ENCODE data around the gene FOSL2.
"Not testable (repeated sequence)": the region's sequence is repeated elsewhere in the genome, so short reads cannot be mapped to it uniquely, and the experiment has no call there.

The FOSL2 gene

GRCh38 chr2:28361991-28362710 is 30.5 kb upstream of the FOSL2 start:
- H3K36me3 Mint-ChIP-seq (ENCODE audit: low read depth), result no peaks in the 10 kb centered on the region

GRCh38 chr2:28362991-28363521 is 29.6 kb upstream of the FOSL2 start:
- no peak overlapping the region for H3K4me3 Mint-ChIP-seq
- H3K27ac Mint-ChIP-seq, result no peak overlapping the region
- H3K36me3 Mint-ChIP-seq (ENCODE audit: low read depth), result no peaks in the 10 kb centered on the region
- H3K27me3 Mint-ChIP-seq, result peaks cover 56% of the 10 kb centered on the region
- intact Hi-C loops (cut with micrococcal nuclease), result no loop called here
- H3K4me1 Mint-ChIP-seq (ENCODE audit: low read depth), result peaks cover 83% of the 10 kb centered on the region
- no peaks in the 10 kb centered on the region for H3K9me3 Mint-ChIP-seq

More at GRCh38 chr2:28361991-28362710, 30.5 kb upstream of the FOSL2 start:
- intact Hi-C loops (cut with micrococcal nuclease), result no loop called here
- Mint-ChIP-seq H3K27me3 (peaks cover 54% of the 10 kb centered on the region), H3K4me1 (ENCODE audit: low read depth) (peaks cover 79% of the 10 kb centered on the region), H3K4me3 (no peak overlapping the region), H3K9me3 (no peaks in the 10 kb centered on the region), H3K27ac (no peak overlapping the region)

GRCh38 chr2:28363686-28364280 is 28.9 kb upstream of the FOSL2 start:
- H3K27me3 Mint-ChIP-seq, result peaks cover 52% of the 10 kb centered on the region
- H3K36me3 Mint-ChIP-seq (ENCODE audit: low read depth), result no peaks in the 10 kb centered on the region
- no peaks in the 10 kb centered on the region for H3K9me3 Mint-ChIP-seq
- peaks cover 80% of the 10 kb centered on the region for H3K4me1 Mint-ChIP-seq (ENCODE audit: low read depth)
- no peak overlapping the region for H3K27ac Mint-ChIP-seq
- H3K4me3 Mint-ChIP-seq, result no peak overlapping the region
- intact Hi-C loops (cut with micrococcal nuclease), result no loop called here

- intact Hi-C loops (cut with micrococcal nuclease), result no loop called here
- Mint-ChIP-seq H3K27ac (no peak overlapping the region), H3K4me3 (no peak overlapping the region)
Observed at GRCh38 chr2:28364610-28365009, 28.0 kb upstream of the FOSL2 start.

GRCh38 chr2:28365158-28365557 is 27.5 kb upstream of the FOSL2 start:
- peaks cover 74% of the 10 kb centered on the region for H3K4me1 Mint-ChIP-seq (ENCODE audit: low read depth)
- H3K4me3 Mint-ChIP-seq, result no peak overlapping the region
- no peaks in the 10 kb centered on the region for H3K36me3 Mint-ChIP-seq (ENCODE audit: low read depth)
- intact Hi-C loops (cut with micrococcal nuclease), result no loop called here
- no peaks in the 10 kb centered on the region for H3K9me3 Mint-ChIP-seq
- no peak overlapping the region for H3K27ac Mint-ChIP-seq
- H3K27me3 Mint-ChIP-seq, result peaks cover 48% of the 10 kb centered on the region

More at GRCh38 chr2:28364610-28365009, 28.0 kb upstream of the FOSL2 start:
- peaks cover 50% of the 10 kb centered on the region for H3K27me3 Mint-ChIP-seq
- H3K36me3 Mint-ChIP-seq (ENCODE audit: low read depth), result no peaks in the 10 kb centered on the region
- H3K9me3 Mint-ChIP-seq, result no peaks in the 10 kb centered on the region
- peaks cover 79% of the 10 kb centered on the region for H3K4me1 Mint-ChIP-seq (ENCODE audit: low read depth)

GRCh38 chr2:28366149-28366495 is 26.5 kb upstream of the FOSL2 start:
- Mint-ChIP-seq H3K27me3 (peaks cover 42% of the 10 kb centered on the region), H3K36me3 (ENCODE audit: low read depth) (no peaks in the 10 kb centered on the region)

GRCh38 chr2:28366496-28367282 is 26.0 kb upstream of the FOSL2 start:
- intact Hi-C loops (cut with micrococcal nuclease), result no loop called here
- H3K9me3 Mint-ChIP-seq, result no peaks in the 10 kb centered on the region
- H3K27me3 Mint-ChIP-seq, result peaks cover 38% of the 10 kb centered on the region
- no peaks in the 10 kb centered on the region for H3K36me3 Mint-ChIP-seq (ENCODE audit: low read depth)
- peaks cover 59% of the 10 kb centered on the region for H3K4me1 Mint-ChIP-seq (ENCODE audit: low read depth)
- H3K27ac Mint-ChIP-seq, result peak overlapping the region; percentile 26
- no peak overlapping the region for H3K4me3 Mint-ChIP-seq

More at GRCh38 chr2:28366149-28366495, 26.5 kb upstream of the FOSL2 start:
- intact Hi-C loops (cut with micrococcal nuclease), result no loop called here
- peaks cover 64% of the 10 kb centered on the region for H3K4me1 Mint-ChIP-seq (ENCODE audit: low read depth)
- H3K27ac Mint-ChIP-seq, result no peak overlapping the region
- H3K9me3 Mint-ChIP-seq, result no peaks in the 10 kb centered on the region
- no peak overlapping the region for H3K4me3 Mint-ChIP-seq

GRCh38 chr2:28367667-28368356 is 24.8 kb upstream of the FOSL2 start:
- intact Hi-C loops (cut with micrococcal nuclease), result no loop called here
- H3K27me3 Mint-ChIP-seq, result peaks cover 34% of the 10 kb centered on the region
- H3K9me3 Mint-ChIP-seq, result no peaks in the 10 kb centered on the region
- no peak overlapping the region for H3K27ac Mint-ChIP-seq
- H3K36me3 Mint-ChIP-seq (ENCODE audit: low read depth), result no peaks in the 10 kb centered on the region
- H3K4me3 Mint-ChIP-seq, result no peak overlapping the region
- peaks cover 48% of the 10 kb centered on the region for H3K4me1 Mint-ChIP-seq (ENCODE audit: low read depth)

GRCh38 chr2:28368357-28368798 is 24.3 kb upstream of the FOSL2 start:
- no peaks in the 10 kb centered on the region for H3K36me3 Mint-ChIP-seq (ENCODE audit: low read depth)
- no peaks in the 10 kb centered on the region for H3K9me3 Mint-ChIP-seq
- no peak overlapping the region for H3K27ac Mint-ChIP-seq
- peaks cover 33% of the 10 kb centered on the region for H3K27me3 Mint-ChIP-seq
- intact Hi-C loops (cut with micrococcal nuclease), result no loop called here
- H3K4me3 Mint-ChIP-seq, result no peak overlapping the region
- peaks cover 43% of the 10 kb centered on the region for H3K4me1 Mint-ChIP-seq (ENCODE audit: low read depth)

GRCh38 chr2:28369358-28369757 is 23.3 kb upstream of the FOSL2 start:
- Mint-ChIP-seq H3K36me3 (ENCODE audit: low read depth) (no peaks in the 10 kb centered on the region), H3K9me3 (no peaks in the 10 kb centered on the region), H3K27ac (no peak overlapping the region), H3K4me3 (no peak overlapping the region), H3K27me3 (peaks cover 34% of the 10 kb centered on the region), H3K4me1 (ENCODE audit: low read depth) (peaks cover 36% of the 10 kb centered on the region)
- intact Hi-C loops (cut with micrococcal nuclease), result no loop called here

- H3K27ac Mint-ChIP-seq, result no peak overlapping the region
- H3K27me3 Mint-ChIP-seq, result peaks cover 32% of the 10 kb centered on the region
- no peaks in the 10 kb centered on the region for H3K36me3 Mint-ChIP-seq (ENCODE audit: low read depth)
- H3K4me1 Mint-ChIP-seq (ENCODE audit: low read depth), result peaks cover 39% of the 10 kb centered on the region
- no peaks in the 10 kb centered on the region for H3K9me3 Mint-ChIP-seq
- intact Hi-C loops (cut with micrococcal nuclease), result no loop called here
- no peak overlapping the region for H3K4me3 Mint-ChIP-seq
Observed at GRCh38 chr2:28370354-28370753, 22.3 kb upstream of the FOSL2 start.

- H3K4me3 Mint-ChIP-seq; intact Hi-C loops (cut with micrococcal nuclease); H3K36me3 Mint-ChIP-seq (ENCODE audit: low read depth); H3K9me3 Mint-ChIP-seq; H3K27ac Mint-ChIP-seq: not testable (repeated sequence)
- Mint-ChIP-seq H3K27me3 (peaks cover 39% of the 10 kb centered on the region), H3K4me1 (ENCODE audit: low read depth) (peaks cover 29% of the 10 kb centered on the region)
Observed at GRCh38 chr2:28371728-28372127, 20.9 kb upstream of the FOSL2 start.

GRCh38 chr2:28373854-28374253 is 18.8 kb upstream of the FOSL2 start:
- H3K27me3 Mint-ChIP-seq, result peaks cover 43% of the 10 kb centered on the region
- intact Hi-C loops (cut with micrococcal nuclease), result no loop called here
- peaks cover 27% of the 10 kb centered on the region for H3K4me1 Mint-ChIP-seq (ENCODE audit: low read depth)
- H3K4me3 Mint-ChIP-seq, result no peak overlapping the region
- no peaks in the 10 kb centered on the region for H3K36me3 Mint-ChIP-seq (ENCODE audit: low read depth)
- no peaks in the 10 kb centered on the region for H3K9me3 Mint-ChIP-seq
- no peak overlapping the region for H3K27ac Mint-ChIP-seq

All from dendritic cell treated with granulocyte-macrophage colony-stimulating factor and Interleukin-4, amounts not matched to agents 40 ng/mL and 50 ng/mL, for 4 days (primary cell).